Measurements from ENCODE around the gene NHERF2.

GRCh38 chr16:2084895-2085625, 58.4 kb downstream of the NHERF2 start:
- TF ChIP-seq SP1 (IDR thresholded peaks at IDR 0.05) = no peak
- no peak for TF ChIP-seq FOXM1 (IDR thresholded peaks at IDR 0.05; ENCODE audit: borderline replicate concordance)
- TF ChIP-seq LEF1 (IDR thresholded peaks at IDR 0.05; ENCODE audit: borderline replicate concordance) = no peak
- TF ChIP-seq FOXK2 (IDR thresholded peaks at IDR 0.05) = no peak
- no peak for TF ChIP-seq TARDBP (IDR thresholded peaks at IDR 0.05)
- TF ChIP-seq HDGF (IDR thresholded peaks at IDR 0.05; ENCODE audit: borderline replicate concordance) = no peak
- TF ChIP-seq ZNF384 (IDR thresholded peaks at IDR 0.05) = no peak
- TF ChIP-seq, protein P1, sequence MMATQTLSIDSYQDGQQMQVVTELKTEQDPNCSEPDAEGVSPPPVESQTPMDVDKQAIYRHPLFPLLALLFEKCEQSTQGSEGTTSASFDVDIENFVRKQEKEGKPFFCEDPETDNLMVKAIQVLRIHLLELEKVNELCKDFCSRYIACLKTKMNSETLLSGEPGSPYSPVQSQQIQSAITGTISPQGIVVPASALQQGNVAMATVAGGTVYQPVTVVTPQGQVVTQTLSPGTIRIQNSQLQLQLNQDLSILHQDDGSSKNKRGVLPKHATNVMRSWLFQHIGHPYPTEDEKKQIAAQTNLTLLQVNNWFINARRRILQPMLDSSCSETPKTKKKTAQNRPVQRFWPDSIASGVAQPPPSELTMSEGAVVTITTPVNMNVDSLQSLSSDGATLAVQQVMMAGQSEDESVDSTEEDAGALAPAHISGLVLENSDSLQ (IDR thresholded peaks at IDR 0.05) = no peak
- no peak for TF ChIP-seq ELF4 (IDR thresholded peaks at IDR 0.05)
- TF ChIP-seq BHLHE40 (IDR thresholded peaks at IDR 0.05; ENCODE audit: borderline replicate concordance) = no peak
- no peak for TF ChIP-seq NFRKB (IDR thresholded peaks at IDR 0.05)
- TF ChIP-seq ARNT (IDR thresholded peaks at IDR 0.05) = no peak
